Jurkat, Clone E6-1 (cell line): ENCODE data around the gene SDK1.

Experiments
- DNase-seq: peaks from one replicate; pipeline ENCODE4 v3.0.0-alpha.2; 2011; ENCODE audit warnings: low read depth, low spot score
- H3K4me3 ChIP-seq: 2 replicates; pipeline ENCODE4 v1.5.1; 2011; ENCODE audit warnings: mild to moderate bottlenecking, low read length, control low read depth, moderate library complexity

Gene SDK1

GRCh38 chr7:3780525-3780924 is 479.5 kb downstream of the SDK1 start:
- DNase-seq: no peak
- no peak overlapping the region for H3K4me3 ChIP-seq

GRCh38 chr7:3781607-3782006 is 480.6 kb downstream of the SDK1 start:
- H3K4me3 ChIP-seq: no peak overlapping the region
- DNase-seq: no peak

GRCh38 chr7:3787717-3788264 is 486.7 kb downstream of the SDK1 start:
- H3K4me3 ChIP-seq: no peak overlapping the region
- DNase-seq: no peak

- no peak for DNase-seq
- no peak overlapping the region for H3K4me3 ChIP-seq
These were observed 489.8 kb downstream of the SDK1 start for GRCh38 chr7:3790803-3791202.

- H3K4me3 ChIP-seq: no peak overlapping the region
- no peak for DNase-seq
These were observed 490.3 kb downstream of the SDK1 start for GRCh38 chr7:3791327-3791726.

- no peak for DNase-seq
These were observed 494.1 kb downstream of the SDK1 start for GRCh38 chr7:3795141-3795540.

GRCh38 chr7:3795781-3796180 is 494.7 kb downstream of the SDK1 start:
- DNase-seq: no peak
- H3K4me3 ChIP-seq: no peak overlapping the region

More at GRCh38 chr7:3795141-3795540, 494.1 kb downstream of the SDK1 start:
- no peak overlapping the region for H3K4me3 ChIP-seq

- no peak for DNase-seq
- H3K4me3 ChIP-seq: no peak overlapping the region
These were observed 504.1 kb downstream of the SDK1 start for GRCh38 chr7:3805151-3805550.

GRCh38 chr7:3806516-3806915 is 505.5 kb downstream of the SDK1 start:
- DNase-seq: no peak
- H3K4me3 ChIP-seq: no peak overlapping the region

- DNase-seq: no peak
- no peak overlapping the region for H3K4me3 ChIP-seq
These were observed 506.8 kb downstream of the SDK1 start for GRCh38 chr7:3807824-3808223.

- H3K4me3 ChIP-seq: no peak overlapping the region
- DNase-seq: no peak
These were observed 520.4 kb downstream of the SDK1 start for GRCh38 chr7:3821488-3821887.

GRCh38 chr7:3825491-3825890 is 524.4 kb downstream of the SDK1 start:
- H3K4me3 ChIP-seq: no peak overlapping the region
- DNase-seq: no peak

- no peak for DNase-seq
- no peak overlapping the region for H3K4me3 ChIP-seq
These were observed 531.1 kb downstream of the SDK1 start for GRCh38 chr7:3832199-3832598.

- DNase-seq: no peak
These were observed 534.1 kb downstream of the SDK1 start for GRCh38 chr7:3835109-3835508.

GRCh38 chr7:3836855-3837254 is 535.8 kb downstream of the SDK1 start:
- H3K4me3 ChIP-seq: no peak overlapping the region
- DNase-seq: no peak

More at GRCh38 chr7:3835109-3835508, 534.1 kb downstream of the SDK1 start:
- no peak overlapping the region for H3K4me3 ChIP-seq

GRCh38 chr7:3844540-3845151 is 543.6 kb downstream of the SDK1 start:
- no peak overlapping the region for H3K4me3 ChIP-seq
- DNase-seq: no peak

- no peak overlapping the region for H3K4me3 ChIP-seq
- DNase-seq: no peak
These were observed 545.7 kb downstream of the SDK1 start for GRCh38 chr7:3846738-3847137.

GRCh38 chr7:3847336-3847735 is 546.3 kb downstream of the SDK1 start:
- no peak for DNase-seq
- no peak overlapping the region for H3K4me3 ChIP-seq

- DNase-seq: no peak
- no peak overlapping the region for H3K4me3 ChIP-seq
These were observed 558.4 kb downstream of the SDK1 start for GRCh38 chr7:3859431-3859830.

- DNase-seq: no peak
- no peak overlapping the region for H3K4me3 ChIP-seq
These were observed 559.9 kb downstream of the SDK1 start for GRCh38 chr7:3860932-3861331.

GRCh38 chr7:3861386-3861785 is 560.3 kb downstream of the SDK1 start:
- no peak overlapping the region for H3K4me3 ChIP-seq
- DNase-seq: no peak
